GM21423 (cell line): Measurements from ENCODE around the gene MGLL.

Experiments used
- ATAC-seq: cut with Tn5 transposase; IDR thresholded peaks from one replicate; pipeline ENCODE4 v1.9.1; 2021; ENCODE audit warnings: mild to moderate bottlenecking, moderate library complexity; ENCODE audit not compliant: unreplicated experiment

The MGLL gene

GRCh38 chr3:127678611-127679533, 143.4 kb downstream of the MGLL start:
- ATAC-seq: no peak

GRCh38 chr3:127678315-127678599, 144.1 kb downstream of the MGLL start:
- no peak for ATAC-seq

GRCh38 chr3:127677541-127678314, 144.6 kb downstream of the MGLL start:
- no peak for ATAC-seq

GRCh38 chr3:127676921-127677351, 145.4 kb downstream of the MGLL start:
- ATAC-seq: no peak

DNA sequence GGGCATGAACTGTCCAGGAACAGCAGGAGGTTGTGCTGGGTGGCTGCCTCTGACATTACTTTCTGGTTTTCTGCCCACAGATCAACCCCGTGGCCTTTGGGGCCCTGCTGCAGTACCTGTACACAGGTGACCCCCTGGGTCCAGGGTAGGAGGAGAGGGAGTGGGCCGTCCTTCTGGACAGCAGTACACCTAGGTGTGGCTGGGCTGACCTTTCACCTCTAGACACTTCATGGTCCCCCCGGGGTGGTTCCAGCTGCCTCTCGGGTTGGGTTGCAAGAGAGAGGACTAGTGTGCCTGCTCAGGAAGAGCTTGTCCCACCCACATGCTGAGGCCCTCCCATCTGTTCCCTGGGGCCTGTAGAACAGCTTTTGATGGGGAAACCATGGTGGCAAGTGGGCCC, 145.9 kb downstream of the MGLL start:
- ATAC-seq: no peak

DNA sequence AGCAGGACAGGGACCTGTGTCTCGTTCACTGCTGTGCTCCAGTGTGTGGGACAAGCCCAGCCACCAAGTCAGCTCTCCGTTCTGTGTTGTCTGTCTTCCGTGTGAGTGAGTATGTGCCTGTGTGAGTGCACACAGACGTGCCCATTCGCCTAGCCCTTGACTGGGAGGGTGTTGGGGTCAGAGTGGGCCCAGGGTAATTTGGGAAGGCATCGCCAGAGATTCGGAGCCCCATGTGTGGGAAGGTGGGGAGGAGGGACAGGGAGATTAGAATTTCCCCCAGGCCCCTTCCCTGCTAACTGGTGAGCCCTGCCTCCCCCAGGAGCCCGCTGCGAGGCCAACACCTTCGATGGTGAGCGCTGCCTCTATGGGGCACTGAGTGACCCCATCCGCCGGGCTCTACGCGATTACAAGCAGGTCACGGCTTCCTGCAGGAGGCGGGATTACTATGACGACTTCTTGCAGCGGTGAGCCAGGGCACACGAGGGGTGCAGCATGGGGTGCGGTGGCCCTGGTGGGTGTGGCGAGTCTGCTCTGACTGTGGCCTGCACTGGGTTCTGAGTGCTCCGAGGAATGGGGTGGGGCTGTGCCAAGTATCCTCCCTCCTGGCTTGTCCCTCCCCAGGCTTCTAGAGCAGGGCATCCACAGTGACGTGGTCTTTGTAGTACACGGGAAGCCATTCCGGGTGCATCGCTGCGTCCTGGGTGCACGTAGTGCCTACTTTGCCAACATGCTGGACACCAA, 146.5 kb downstream of the MGLL start:
- ATAC-seq: no peak

- no peak for ATAC-seq
These were observed 147.5 kb downstream of the MGLL start for GRCh38 chr3:127674790-127675189.

- ATAC-seq: no peak
These were observed 148.1 kb downstream of the MGLL start for GRCh38 chr3:127674101-127674721.

- peak; percentile 25 for ATAC-seq
These were observed 148.9 kb downstream of the MGLL start for GRCh38 chr3:127673191-127674100.

DNA sequence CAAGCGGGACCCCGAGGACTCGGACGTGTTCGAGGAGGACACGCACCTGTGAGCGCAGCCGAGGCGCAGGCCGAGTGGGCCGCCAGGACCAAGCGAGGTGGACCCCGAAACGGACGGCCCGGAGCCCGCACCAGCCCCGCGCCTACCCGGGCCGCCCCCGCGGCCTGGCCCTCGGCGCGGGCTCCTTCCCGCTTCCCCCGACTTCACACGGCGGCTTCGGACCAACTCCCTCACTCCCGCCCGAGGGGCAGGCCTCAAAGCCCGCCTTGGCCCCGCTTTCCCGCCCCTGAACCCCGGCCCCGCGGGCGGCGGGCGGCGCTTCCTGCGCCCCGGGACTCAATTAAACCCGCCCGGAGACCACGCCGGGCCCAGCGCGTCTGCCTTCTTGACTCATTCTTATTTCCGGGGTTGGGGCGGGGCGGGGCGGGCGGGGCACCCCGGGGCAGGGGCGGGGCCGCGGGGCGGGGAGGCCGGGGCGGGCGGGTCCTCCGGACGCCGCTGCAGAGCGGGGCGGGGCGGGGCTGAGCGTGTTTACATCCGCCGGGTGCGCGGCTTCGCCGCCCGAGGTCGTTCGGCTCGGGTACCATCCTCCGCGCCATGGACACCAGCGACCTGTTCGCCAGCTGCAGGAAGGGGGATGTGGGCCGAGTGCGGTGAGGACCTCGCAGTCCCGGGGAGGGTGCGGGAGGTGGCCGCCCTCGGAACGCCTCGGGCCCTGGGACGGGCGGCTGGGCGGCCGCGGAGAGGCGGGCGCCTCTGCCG, 149.7 kb downstream of the MGLL start, which contains the start of gene ABTB1:
TSS of gene ABTB1 (plus strand) at position 524 of the 762 bp plus-strand sequence. CDS start at position 598, 74 bp downstream.
- peak; percentile 78 for ATAC-seq

DNA sequence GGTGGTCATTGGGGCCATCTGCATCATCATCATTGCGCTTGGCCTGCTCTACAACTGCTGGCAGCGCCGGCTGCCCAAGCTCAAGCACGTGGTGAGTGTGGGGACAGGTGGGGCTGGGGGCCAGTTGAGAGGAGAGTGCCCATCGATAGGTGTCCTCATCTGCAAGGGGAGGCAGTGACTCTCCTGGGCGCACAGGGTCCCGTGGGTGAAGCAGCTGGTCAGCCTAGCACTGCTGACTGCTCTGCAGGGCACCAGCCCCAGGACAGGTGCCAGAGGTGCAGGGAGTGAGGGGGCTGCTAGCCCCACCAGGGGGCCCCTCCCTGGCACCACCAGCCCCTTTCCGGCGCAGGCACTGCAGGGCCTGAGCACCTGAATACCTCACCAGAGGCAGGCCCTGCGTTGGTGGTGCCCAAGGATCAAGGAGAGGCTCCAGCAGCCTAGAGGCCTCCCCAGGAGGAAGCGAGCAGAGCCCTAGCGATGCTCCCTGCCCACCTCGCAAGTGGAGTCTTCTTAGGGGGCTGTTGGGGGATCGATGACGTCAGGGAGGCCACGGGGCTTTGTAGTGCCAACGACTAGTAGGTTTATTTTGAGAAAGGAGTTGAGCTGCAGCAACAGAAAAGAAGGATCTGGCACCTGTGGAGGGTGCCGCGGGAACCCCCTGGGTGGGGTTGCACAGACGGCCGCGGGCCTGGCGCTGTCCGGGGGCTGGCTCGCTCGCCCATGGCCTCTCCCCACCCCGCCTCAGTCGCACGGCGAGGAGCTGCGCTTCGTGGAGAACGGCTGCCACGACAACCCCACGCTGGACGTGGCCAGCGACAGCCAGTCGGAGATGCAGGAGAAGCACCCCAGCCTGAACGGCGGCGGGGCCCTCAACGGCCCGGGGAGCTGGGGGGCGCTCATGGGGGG, 150.5 kb downstream of the MGLL start:
- ATAC-seq: peak; percentile 9

DNA sequence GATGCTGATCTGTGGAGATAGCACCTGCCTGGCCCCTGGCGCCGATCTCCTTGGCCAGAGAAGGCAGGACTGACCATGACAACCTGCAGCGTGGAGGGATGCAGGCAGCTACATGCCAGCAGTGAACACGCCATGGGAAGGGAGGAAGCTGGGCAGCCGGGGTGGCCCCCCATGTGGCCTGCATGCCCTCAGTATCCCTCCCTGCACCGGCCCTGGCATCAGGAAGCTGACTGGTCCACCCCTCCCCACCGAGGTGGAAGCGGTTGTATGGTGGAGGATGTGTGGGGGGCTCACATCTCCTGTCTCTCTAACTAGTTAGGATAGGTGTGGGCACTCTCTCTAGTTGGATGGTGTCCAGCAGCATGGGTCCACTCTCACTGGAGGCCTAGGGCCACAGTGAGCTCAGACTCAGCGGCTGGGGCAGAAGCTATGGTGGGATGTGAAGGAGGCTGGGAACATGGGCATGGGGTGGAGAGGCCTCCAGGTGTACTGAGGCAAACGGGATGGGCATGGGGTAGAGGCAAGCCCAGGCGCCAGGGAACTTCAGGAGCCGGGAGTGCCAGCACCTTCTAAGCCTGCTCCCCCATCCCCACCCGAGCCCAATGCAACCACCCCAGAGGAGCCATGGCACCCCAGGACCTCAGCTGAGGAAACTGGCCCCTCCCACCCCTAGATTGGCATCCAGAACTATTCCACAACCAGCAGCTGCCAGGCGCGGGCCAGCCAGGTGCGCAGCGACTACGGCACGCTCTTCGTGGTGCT, 151.4 kb downstream of the MGLL start:
- no peak for ATAC-seq

DNA sequence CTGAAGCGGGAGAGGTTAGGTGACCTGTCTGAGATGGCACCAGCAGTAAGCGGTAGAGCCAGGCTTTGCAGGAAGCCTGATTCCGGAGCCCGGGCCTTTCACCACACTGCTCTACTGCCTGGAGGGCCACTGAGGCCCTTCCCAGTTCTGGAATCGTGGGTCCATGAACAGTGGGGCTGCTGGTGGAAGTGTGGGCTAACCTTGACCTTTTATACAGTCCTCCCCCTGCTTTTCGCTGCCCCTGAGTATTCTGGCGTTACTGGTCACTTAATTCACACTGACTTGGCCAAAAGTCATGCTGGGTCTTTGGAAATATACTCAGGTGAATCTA, 152.1 kb downstream of the MGLL start:
- no peak for ATAC-seq

DNA sequence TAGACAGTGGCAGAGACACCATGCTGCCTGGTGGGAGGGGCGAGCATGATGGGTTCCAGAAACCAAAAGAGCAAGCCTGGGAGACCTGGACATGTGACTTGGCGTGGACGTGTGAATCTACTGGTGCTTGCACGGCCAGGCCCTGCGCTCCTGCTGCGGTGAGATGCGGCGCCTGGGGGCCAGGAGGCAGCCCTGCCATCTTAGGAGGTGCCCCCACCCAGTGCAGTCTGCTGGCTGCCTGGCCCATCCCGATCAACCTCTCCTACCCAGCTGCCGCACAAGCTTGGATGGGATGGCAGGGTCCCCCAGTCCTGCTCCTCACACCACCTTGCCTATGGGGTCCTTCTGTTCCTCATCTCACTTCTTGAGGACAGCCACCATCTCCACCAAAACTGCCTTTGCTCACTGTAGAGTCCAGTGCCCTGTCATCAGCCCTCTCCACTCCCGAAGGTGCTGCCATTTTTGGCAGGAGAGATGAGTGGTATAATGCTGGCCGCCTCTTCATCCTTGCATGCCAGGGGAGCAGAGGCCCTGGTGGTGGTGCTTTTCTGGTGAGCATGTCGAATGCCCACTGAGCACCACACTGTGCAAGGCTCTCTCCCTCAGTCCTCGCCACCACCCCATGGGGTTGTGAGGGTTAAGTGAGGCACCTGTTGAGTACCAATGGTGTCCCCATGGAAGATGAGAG, 152.6 kb downstream of the MGLL start:
- ATAC-seq: no peak

DNA sequence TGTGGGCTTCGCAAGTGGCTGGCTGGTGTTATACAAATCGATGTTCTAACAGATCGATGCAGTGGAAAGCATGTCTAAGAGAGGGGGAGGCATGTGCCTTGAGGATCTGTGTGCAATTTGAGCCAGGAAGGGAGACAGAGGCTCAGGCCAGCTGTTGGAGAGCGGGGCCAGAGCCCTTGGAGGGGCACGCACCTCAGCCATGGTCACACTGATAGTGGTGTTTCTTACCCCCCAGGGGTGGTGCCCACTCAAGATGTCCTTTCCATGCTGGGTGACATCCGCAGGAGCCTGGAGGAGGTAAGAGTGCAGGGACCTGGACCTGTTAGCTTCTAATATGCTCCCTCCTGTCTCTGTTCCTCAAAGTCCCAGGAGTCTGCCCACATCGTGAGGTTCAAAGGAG, 153.4 kb downstream of the MGLL start:
- ATAC-seq: no peak

- no peak for ATAC-seq
These were observed 155.1 kb downstream of the MGLL start for GRCh38 chr3:127667119-127667681.

- no peak for ATAC-seq
These were observed 155.6 kb downstream of the MGLL start for GRCh38 chr3:127666676-127667075.
